Esophagus squamous epithelium (tissue), 4 donors: ENCODE measurements around the gene SGCD.

ENCODE experiments used
- CTCF ChIP-seq, 6 experiments: fragments of 450-650 bp in 4 of 6; fragments of 200-600 bp in 2 of 6; sonication (generic) in 2 of 6; IDR thresholded peaks; one replicate each; pipeline ENCODE4 v1.5.1; 2016 to 2019; ENCODE audit warnings: antibody characterized with exemption in 6 of 6, mild to moderate bottlenecking in 4 of 6, moderate library complexity in 4 of 6
- POLR2A ChIP-seq, 4 donors: fragments of 450-650 bp; IDR thresholded peaks; one replicate each; pipeline ENCODE4 v1.6.1; 2017; ENCODE audit warnings: antibody characterized with exemption in 4 of 4, mild to moderate bottlenecking in 4 of 4, moderate library complexity in 3 of 4

GRCh38 chr5:156444753-156445291 is 117.9 kb downstream of the SGCD start:
- TF ChIP-seq CTCF (IDR thresholded peaks at IDR 0.05): no peak
- no peak for TF ChIP-seq POLR2A (IDR thresholded peaks at IDR 0.05)
